Measurements from ENCODE around the gene NTN3.

GRCh38 chr16:2497695-2498484 lies 26.8 kb downstream of the NTN3 start:
- TF ChIP-seq CTCF (IDR thresholded peaks at IDR 0.05; ENCODE audit: low read length) (no peak), EZH2 (optimal IDR thresholded peaks at IDR 0.05; ENCODE audit: low read depth, low read length) (no peak), EZH2phosphoT487 (IDR thresholded peaks at IDR 0.05; ENCODE audit: low read length) (no peak)

Data from MM.1S (cell line).